ENCODE data around the gene PRPF40A.

DNA sequence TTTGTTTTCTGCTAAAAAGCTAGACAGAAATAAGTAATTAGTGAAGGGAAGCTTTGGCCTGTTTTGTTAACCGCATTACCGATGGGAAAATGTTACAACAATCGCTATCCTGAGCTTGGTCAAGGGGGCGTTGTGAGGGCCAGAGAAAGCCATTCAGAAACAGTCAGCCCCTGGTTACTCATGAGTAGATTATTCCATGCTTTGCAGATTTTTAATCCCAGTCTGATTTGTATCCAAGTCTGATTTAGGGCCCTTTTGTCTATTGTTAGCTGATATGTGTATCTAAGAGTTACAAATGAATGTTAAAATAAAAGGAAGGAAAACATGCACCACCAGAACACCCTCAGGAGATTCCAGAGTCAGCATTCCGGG, 99.1 kb downstream of the PRPF40A start:
- TF ChIP-seq, protein P1, sequence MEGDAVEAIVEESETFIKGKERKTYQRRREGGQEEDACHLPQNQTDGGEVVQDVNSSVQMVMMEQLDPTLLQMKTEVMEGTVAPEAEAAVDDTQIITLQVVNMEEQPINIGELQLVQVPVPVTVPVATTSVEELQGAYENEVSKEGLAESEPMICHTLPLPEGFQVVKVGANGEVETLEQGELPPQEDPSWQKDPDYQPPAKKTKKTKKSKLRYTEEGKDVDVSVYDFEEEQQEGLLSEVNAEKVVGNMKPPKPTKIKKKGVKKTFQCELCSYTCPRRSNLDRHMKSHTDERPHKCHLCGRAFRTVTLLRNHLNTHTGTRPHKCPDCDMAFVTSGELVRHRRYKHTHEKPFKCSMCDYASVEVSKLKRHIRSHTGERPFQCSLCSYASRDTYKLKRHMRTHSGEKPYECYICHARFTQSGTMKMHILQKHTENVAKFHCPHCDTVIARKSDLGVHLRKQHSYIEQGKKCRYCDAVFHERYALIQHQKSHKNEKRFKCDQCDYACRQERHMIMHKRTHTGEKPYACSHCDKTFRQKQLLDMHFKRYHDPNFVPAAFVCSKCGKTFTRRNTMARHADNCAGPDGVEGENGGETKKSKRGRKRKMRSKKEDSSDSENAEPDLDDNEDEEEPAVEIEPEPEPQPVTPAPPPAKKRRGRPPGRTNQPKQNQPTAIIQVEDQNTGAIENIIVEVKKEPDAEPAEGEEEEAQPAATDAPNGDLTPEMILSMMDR (IDR thresholded peaks at IDR 0.05), result no peak
- no peak for TF ChIP-seq POLR2A (IDR thresholded peaks at IDR 0.05)
- no peak for TF ChIP-seq POLR2AphosphoS5 (IDR thresholded peaks at IDR 0.05)

Measured in gastroesophageal sphincter (tissue), 3 donors.